OCI-LY3 (cell line): Measurements from ENCODE around the gene DOCK10.

Experiments used
- CTCF ChIP-seq: fragments of 200-600, 300-600 bp; sonication (generic); IDR thresholded peaks from 2 replicates; pipeline ENCODE4 v1.5.1; 2014; ENCODE audit warnings: antibody characterized with exemption, low read length, low read depth
- EZH2phosphoT487 ChIP-seq: fragments of 200-600 bp; shearing (Covaris generic); IDR thresholded peaks from 2 replicates; pipeline ENCODE4 v1.6.1; 2018; ENCODE audit warnings: antibody characterized with exemption, mixed run types, low read depth

- TF ChIP-seq CTCF: no peak
- TF ChIP-seq EZH2phosphoT487: no peak
Observed at GRCh38 chr2:225041207-225041850, 939 bp downstream of the DOCK10 start.
